ENCODE results near the gene ITGB5.

- TF ChIP-seq CTCF (conservative IDR thresholded peaks at IDR 0.05; ENCODE audit: low read depth, low read length) (no peak), EZH2phosphoT487 (IDR thresholded peaks at IDR 0.05; ENCODE audit: borderline replicate concordance, low read length) (no peak)
Observed at GRCh38 chr3:124850212-124850611, 37.0 kb downstream of the ITGB5 start.
